Mesendoderm (in vitro differentiated cells): Measurements from ENCODE around the gene MST1R.
"Not testable (repeated sequence)": the region's sequence is repeated elsewhere in the genome, so short reads cannot be mapped to it uniquely, and the experiment has no call there.

Source experiments
- DNase-seq: peaks from one replicate; pipeline ENCODE4 v3.0.0; 2013
- H2AK5ac ChIP-seq: 2 replicates; pipeline ENCODE4 v1.6.1; 2013; ENCODE audit warnings: low read length, inconsistent platforms
- H2BK120ac ChIP-seq: 2 replicates; pipeline ENCODE4 v1.6.1; 2013; ENCODE audit warnings: low read depth, mild to moderate bottlenecking, low read length, moderate library complexity, mixed read lengths
- H2BK15ac ChIP-seq: replicated peaks from 2 replicates; pipeline ENCODE4 v1.6.1; 2013; ENCODE audit warnings: low read depth, mild to moderate bottlenecking, moderate library complexity
- H2BK5ac ChIP-seq: 2 replicates; pipeline ENCODE4 v1.6.1; 2013; ENCODE audit warnings: low read length, inconsistent platforms
- H3K18ac ChIP-seq: 2 replicates; pipeline ENCODE4 v1.6.1; 2013; ENCODE audit warnings: mild to moderate bottlenecking, low read length, mixed read lengths
- H3K23ac ChIP-seq: one replicate; pipeline ENCODE4 v1.6.1; 2013; ENCODE audit warnings: low read length
- H3K27ac ChIP-seq: 2 replicates; pipeline ENCODE4 v1.5.1; 2013; ENCODE audit warnings: low read depth, mild to moderate bottlenecking, inconsistent platforms, low read length, moderate library complexity
- H3K27me3 ChIP-seq: 2 replicates; pipeline ENCODE4 v1.6.1; 2013; ENCODE audit warnings: low read length, control low read depth, mild to moderate bottlenecking, inconsistent platforms; ENCODE audit not compliant: insufficient read depth, poor library complexity
- H3K36me3 ChIP-seq: 2 replicates; pipeline ENCODE4 v1.6.1; 2013; ENCODE audit warnings: low read length, inconsistent platforms; ENCODE audit not compliant: control insufficient read depth, insufficient read depth
- H3K4ac ChIP-seq: one replicate; pipeline ENCODE4 v1.6.1; 2013; ENCODE audit warnings: low read depth, mild to moderate bottlenecking, low read length, moderate library complexity
- H3K4me1 ChIP-seq: 2 replicates; pipeline ENCODE4 v1.6.1; 2013; ENCODE audit warnings: low read depth, low read length, inconsistent platforms; ENCODE audit not compliant: control insufficient read depth
- H3K4me2 ChIP-seq: 2 replicates; pipeline ENCODE4 v1.6.1; 2013; ENCODE audit warnings: low read length
- H3K4me3 ChIP-seq: 2 replicates; pipeline ENCODE4 v1.5.1; 2013; ENCODE audit warnings: mild to moderate bottlenecking, low read length
- H3K56ac ChIP-seq: one replicate; pipeline ENCODE4 v1.6.1; 2013; ENCODE audit warnings: low read length
- H3K79me1 ChIP-seq: 2 replicates; pipeline ENCODE4 v1.6.1; 2013; ENCODE audit warnings: low read length, inconsistent platforms
- H3K79me2 ChIP-seq: 2 replicates; pipeline ENCODE4 v1.6.1; 2013; ENCODE audit warnings: mild to moderate bottlenecking, low read length; ENCODE audit not compliant: control insufficient read depth, insufficient read depth
- H3K9ac ChIP-seq: 2 replicates; pipeline ENCODE4 v1.6.1; 2013; ENCODE audit warnings: low read length, inconsistent platforms
- H4K5ac ChIP-seq: one replicate; pipeline ENCODE4 v1.6.1; 2013; ENCODE audit warnings: low read length
- H4K8ac ChIP-seq: one replicate; pipeline ENCODE4 v1.6.1; 2013; ENCODE audit warnings: low read depth, mild to moderate bottlenecking, control low read depth, low read length, moderate library complexity
- WGBS: extraction: QIAGEN DNeasy Blood & Tissue Kit; methylation state at CpG from one replicate; pipeline ENCODE4 v1.1.7; 2013; ENCODE audit warnings: low lambda C conversion rate, missing lambda C conversion rate; ENCODE audit not compliant: insufficient coverage; ENCODE audit errors: extremely low coverage; 5-methylcytosine and 5-hydroxymethylcytosine counted together

The MST1R gene

GRCh38 chr3:49917806-49918590 lies 14.3 kb upstream of the MST1R start:
- no CpG with 5 or more reads among the region's 19 CpGs for WGBS
- not testable (repeated sequence) for DNase-seq, H3K27ac ChIP-seq, H3K36me3 ChIP-seq, H4K5ac ChIP-seq, H3K79me1 ChIP-seq, H3K18ac ChIP-seq, H4K8ac ChIP-seq, H3K56ac ChIP-seq, H2BK120ac ChIP-seq, H2BK15ac ChIP-seq, H3K9ac ChIP-seq, H3K27me3 ChIP-seq, H2AK5ac ChIP-seq, H3K4me3 ChIP-seq, H2BK5ac ChIP-seq, H3K79me2 ChIP-seq, H3K23ac ChIP-seq, H3K4me1 ChIP-seq, H3K4ac ChIP-seq, H3K4me2 ChIP-seq

GRCh38 chr3:49916686-49917085 lies 13.0 kb upstream of the MST1R start:
- no peak overlapping the region for H2AK5ac ChIP-seq
- H3K18ac ChIP-seq = no peak overlapping the region
- no peak overlapping the region for H3K4me3 ChIP-seq
- no peak overlapping the region for H3K27ac ChIP-seq
- H3K27me3 ChIP-seq = no peaks in the 10 kb centered on the region
- no peak overlapping the region for H3K23ac ChIP-seq
- no peak for DNase-seq
- no peak overlapping the region for H3K4me2 ChIP-seq
- H4K5ac ChIP-seq = no peak overlapping the region
- H2BK15ac ChIP-seq = no peak overlapping the region
- H4K8ac ChIP-seq = no peak overlapping the region
- H2BK5ac ChIP-seq = no peak overlapping the region
- WGBS = no CpG with 5 or more reads among the region's 5 CpGs
- H3K9ac ChIP-seq = no peak overlapping the region
- H2BK120ac ChIP-seq = no peak overlapping the region
- no peaks in the 10 kb centered on the region for H3K79me2 ChIP-seq
- H3K56ac ChIP-seq = no peak overlapping the region
- no peaks in the 10 kb centered on the region for H3K4me1 ChIP-seq
- H3K4ac ChIP-seq = no peak overlapping the region
- H3K79me1 ChIP-seq = no peaks in the 10 kb centered on the region
- H3K36me3 ChIP-seq = no peaks in the 10 kb centered on the region

- Histone ChIP-seq H4K8ac (no peak overlapping the region), H3K4me1 (no peaks in the 10 kb centered on the region), H3K79me1 (no peaks in the 10 kb centered on the region), H3K36me3 (no peaks in the 10 kb centered on the region), H3K27ac (no peak overlapping the region), H2AK5ac (no peak overlapping the region), H4K5ac (no peak overlapping the region), H3K27me3 (no peaks in the 10 kb centered on the region), H2BK120ac (no peak overlapping the region), H3K23ac (no peak overlapping the region), H3K9ac (no peak overlapping the region), H3K56ac (no peak overlapping the region), H3K79me2 (no peaks in the 10 kb centered on the region), H2BK5ac (no peak overlapping the region), H3K4me2 (no peak overlapping the region), H3K18ac (no peak overlapping the region), H2BK15ac (no peak overlapping the region), H3K4ac (no peak overlapping the region), H3K4me3 (no peak overlapping the region)
- no CpG with 5 or more reads among the region's 2 CpGs for WGBS
- no peak for DNase-seq
These were observed 11.2 kb upstream of the MST1R start for GRCh38 chr3:49914906-49915305.

DNA sequence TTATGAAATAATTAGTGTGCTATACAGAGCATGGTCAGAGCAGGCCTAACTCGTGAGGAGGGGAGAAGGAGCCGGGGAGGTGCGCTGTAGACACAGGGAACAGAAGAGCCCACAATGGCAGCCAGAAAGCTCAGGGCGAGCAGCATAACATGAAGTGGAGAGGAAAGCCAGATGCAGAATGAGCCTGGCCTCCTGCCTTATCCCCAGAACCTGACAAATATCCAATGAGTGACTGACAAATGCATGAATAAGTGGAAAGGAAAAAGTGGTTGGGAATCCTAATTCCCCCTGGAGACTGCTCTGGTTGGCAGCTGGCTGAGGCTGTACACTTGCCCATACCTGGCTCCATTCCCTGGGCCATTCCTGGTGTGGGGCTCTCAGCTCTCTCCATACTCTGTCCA lies 9.2 kb upstream of the MST1R start:
- H3K56ac ChIP-seq = no peak overlapping the region
- no peak overlapping the region for H2BK120ac ChIP-seq
- H2BK5ac ChIP-seq = no peak overlapping the region
- no peak overlapping the region for H3K4me3 ChIP-seq
- H4K5ac ChIP-seq = no peak overlapping the region
- no peak overlapping the region for H2AK5ac ChIP-seq
- H3K23ac ChIP-seq = no peak overlapping the region
- no peaks in the 10 kb centered on the region for H3K79me2 ChIP-seq
- H3K79me1 ChIP-seq = no peaks in the 10 kb centered on the region
- no peak overlapping the region for H3K9ac ChIP-seq
- no peak overlapping the region for H3K27ac ChIP-seq
- DNase-seq = no peak
- H3K4me1 ChIP-seq = peaks cover 7% of the 10 kb centered on the region
- H3K27me3 ChIP-seq = no peaks in the 10 kb centered on the region
- H3K18ac ChIP-seq = no peak overlapping the region
- WGBS = no CpG with 5 or more reads among the region's 4 CpGs
- H3K36me3 ChIP-seq = no peaks in the 10 kb centered on the region
- H3K4me2 ChIP-seq = no peak overlapping the region
- H4K8ac ChIP-seq = no peak overlapping the region
- no peak overlapping the region for H3K4ac ChIP-seq
- H2BK15ac ChIP-seq = no peak overlapping the region

GRCh38 chr3:49911611-49912010 lies 7.9 kb upstream of the MST1R start:
- no peak overlapping the region for H2BK15ac ChIP-seq
- H3K79me1 ChIP-seq = no peaks in the 10 kb centered on the region
- no peak overlapping the region for H3K4ac ChIP-seq
- no peak overlapping the region for H3K23ac ChIP-seq
- no peaks in the 10 kb centered on the region for H3K79me2 ChIP-seq
- no peak overlapping the region for H3K18ac ChIP-seq
- no peak overlapping the region for H2BK5ac ChIP-seq
- H3K27ac ChIP-seq = no peak overlapping the region
- no peak overlapping the region for H3K9ac ChIP-seq
- H3K36me3 ChIP-seq = no peaks in the 10 kb centered on the region
- H2AK5ac ChIP-seq = no peak overlapping the region
- DNase-seq = no peak
- H3K4me3 ChIP-seq = no peak overlapping the region
- peaks cover 7% of the 10 kb centered on the region for H3K4me1 ChIP-seq
- H2BK120ac ChIP-seq = no peak overlapping the region
- no peak overlapping the region for H4K5ac ChIP-seq
- H3K56ac ChIP-seq = no peak overlapping the region
- no peak overlapping the region for H4K8ac ChIP-seq
- no CpG with 5 or more reads among the region's 15 CpGs for WGBS
- no peaks in the 10 kb centered on the region for H3K27me3 ChIP-seq
- no peak overlapping the region for H3K4me2 ChIP-seq

GRCh38 chr3:49911124-49911420 lies 7.4 kb upstream of the MST1R start:
- Histone ChIP-seq H4K8ac (no peak overlapping the region), H3K27me3 (no peaks in the 10 kb centered on the region), H3K4me2 (no peak overlapping the region)

More at GRCh38 chr3:49911124-49911420, 7.4 kb upstream of the MST1R start:
- Histone ChIP-seq H2BK5ac (no peak overlapping the region), H3K36me3 (no peaks in the 10 kb centered on the region), H3K79me1 (no peaks in the 10 kb centered on the region), H2AK5ac (no peak overlapping the region), H3K79me2 (no peaks in the 10 kb centered on the region), H3K27ac (no peak overlapping the region), H2BK15ac (no peak overlapping the region), H4K5ac (no peak overlapping the region), H2BK120ac (no peak overlapping the region), H3K56ac (no peak overlapping the region), H3K18ac (no peak overlapping the region), H3K4me1 (peaks cover 7% of the 10 kb centered on the region), H3K23ac (no peak overlapping the region), H3K9ac (no peak overlapping the region), H3K4ac (no peak overlapping the region), H3K4me3 (no peak overlapping the region)
- no CpG with 5 or more reads among the region's 2 CpGs for WGBS
- no peak for DNase-seq
